ENCODE data around the gene TAPT1.

GRCh38 chr4:16264798-16265197, 38.5 kb upstream of the TAPT1 start:
- TF ChIP-seq POU2F2 (IDR thresholded peaks at IDR 0.05; ENCODE audit: low read depth, low read length) (no peak), POLR2A (IDR thresholded peaks at IDR 0.05; ENCODE audit: low read depth, low read length) (no peak), POLR2AphosphoS5 (IDR thresholded peaks at IDR 0.05; ENCODE audit: low read depth, low read length) (no peak), TAF1 (IDR thresholded peaks at IDR 0.05; ENCODE audit: low read depth, low read length) (no peak)

All from GM12891 (cell line).